Measurements from ENCODE around the gene EXOC3L1. TPM values are rescaled to one million over a fixed set of nuclear protein-coding genes. Genes with fewer than 3 reads are reported as not detected.

The EXOC3L1 gene
- polyA plus RNA-seq, 4 donors, result 1.6 to 7.9 (median 6.0) TPM

DNA sequence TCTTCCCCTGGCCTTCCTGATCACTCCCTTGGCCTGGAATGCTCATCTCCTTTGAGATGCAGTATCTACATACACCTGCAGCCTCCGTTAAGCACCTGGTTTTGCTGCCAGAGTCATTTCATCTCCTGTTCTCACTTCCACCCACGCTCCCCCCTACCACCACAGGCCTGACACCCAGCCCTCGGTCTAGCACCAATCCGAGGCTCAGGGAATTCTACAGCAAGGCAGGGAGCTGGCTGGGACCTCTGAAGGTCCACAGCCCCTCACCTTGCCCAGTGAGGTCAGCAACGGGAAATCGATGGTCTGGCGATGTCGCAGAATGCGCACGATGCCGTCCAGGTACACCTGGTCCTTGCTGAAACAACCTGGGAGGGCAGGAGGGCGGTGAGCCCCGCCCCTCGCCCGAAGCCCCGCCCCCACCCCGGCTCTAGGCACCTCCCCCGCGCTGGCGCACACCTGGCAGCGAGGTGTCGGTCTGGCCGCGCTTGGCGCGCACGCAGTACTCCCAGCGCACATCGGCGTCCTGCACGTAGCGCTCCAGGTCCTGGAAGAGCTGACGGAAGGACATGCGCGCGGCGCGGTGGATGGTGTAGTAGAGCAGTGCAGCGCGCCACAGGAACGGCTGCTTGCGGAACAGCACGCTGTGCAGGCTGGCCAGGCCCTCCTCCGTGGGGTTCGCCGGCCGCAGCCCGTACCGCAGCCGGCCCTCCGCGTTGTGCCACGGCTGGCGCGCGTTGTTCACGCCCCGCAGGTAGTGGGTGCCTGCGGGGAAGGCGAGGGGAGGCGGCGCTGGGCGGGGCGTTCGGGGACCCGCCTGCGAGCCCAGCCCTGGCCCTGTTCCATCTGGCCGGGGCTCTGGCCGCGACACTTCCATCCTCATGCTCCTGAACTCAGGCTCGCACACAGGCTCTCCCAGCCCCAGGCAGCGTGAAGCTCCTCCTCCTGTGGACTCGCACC, 11.9 kb downstream of the EXOC3L1 start:
- Histone ChIP-seq H3K27me3 (ENCODE audit: control insufficient read depth in 3 of 3, insufficient read depth in 3 of 3, low read length in 3 of 3) (peaks cover 0 to 42% (median 0%) of the 10 kb centered on the region in 3 donors), H3K4me1 (ENCODE audit: control insufficient read depth in 3 of 3, insufficient read depth in 2 of 3, low read depth in 1 of 3, low read length in 2 of 3) (peaks cover 3 to 30% (median 4%) of the 10 kb centered on the region in 3 donors), H3K4me3 (ENCODE audit: low read depth in 1 of 3, low read length in 3 of 3) (peak overlapping the region in 2 of 3 donors; percentile 25 to 48), H3K36me3 (ENCODE audit: control insufficient read depth in 3 of 3, insufficient read depth in 2 of 3, low read depth in 1 of 3, low read length in 3 of 3) (peaks cover 0 to 8% (median 0%) of the 10 kb centered on the region in 3 donors), H3K27ac (ENCODE audit: low read depth in 1 of 3, low read length in 2 of 3) (peak overlapping the region in 2 of 3 donors; percentile 30 to 66), H3K9me3 (ENCODE audit: control insufficient read depth in 2 of 2, insufficient read depth in 1 of 2, low read depth in 1 of 2, low read length in 1 of 2) (no peaks in the 10 kb centered on the region)
- FAIRE-seq (no peak), DNase-seq (peak; percentile 90 to 92)
- WGBS, 3 donors, result 2 to 5% (median 4%) methylated on average over 49 to 73 of the region's 73 CpGs

DNA sequence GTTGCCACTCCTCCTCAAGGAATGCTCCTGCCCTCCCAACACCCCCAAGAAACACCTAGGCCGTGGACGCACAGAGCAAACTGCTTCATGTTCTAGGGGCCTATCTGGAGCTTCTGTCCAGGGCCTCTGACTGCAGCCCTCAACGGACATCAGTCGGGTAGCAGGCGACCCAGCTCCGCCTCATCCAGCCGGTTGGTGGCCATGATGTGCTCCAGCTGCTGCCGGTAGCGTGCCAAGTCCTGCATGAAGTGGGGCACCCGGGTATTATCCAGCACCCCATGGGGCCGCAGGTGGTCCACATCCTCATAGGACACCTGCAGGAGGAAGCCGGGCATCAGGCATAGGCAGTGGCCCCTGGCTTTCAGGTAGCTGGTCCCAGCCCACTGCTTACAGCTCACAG, 13.3 kb downstream of the EXOC3L1 start:
- no peak overlapping the region for H3K27ac ChIP-seq (ENCODE audit: low read depth in 1 of 3, low read length in 2 of 3)
- 90 to 93% (median 90%) methylated on average over 12 of the region's 12 CpGs for WGBS, 3 donors
- H3K27me3 ChIP-seq (ENCODE audit: control insufficient read depth in 3 of 3, insufficient read depth in 3 of 3, low read length in 3 of 3), result peaks cover 0 to 56% (median 0%) of the 10 kb centered on the region in 3 donors
- no peaks in the 10 kb centered on the region for H3K9me3 ChIP-seq (ENCODE audit: control insufficient read depth in 2 of 2, insufficient read depth in 1 of 2, low read depth in 1 of 2, low read length in 1 of 2)
- no peak overlapping the region for H3K4me3 ChIP-seq (ENCODE audit: low read depth in 1 of 3, low read length in 3 of 3)
- no peak for FAIRE-seq
- peaks cover 0 to 8% (median 0%) of the 10 kb centered on the region in 3 donors for H3K36me3 ChIP-seq (ENCODE audit: control insufficient read depth in 3 of 3, insufficient read depth in 2 of 3, low read depth in 1 of 3, low read length in 3 of 3)
- H3K4me1 ChIP-seq (ENCODE audit: control insufficient read depth in 3 of 3, insufficient read depth in 2 of 3, low read depth in 1 of 3, low read length in 2 of 3), result peaks cover 3 to 27% (median 4%) of the 10 kb centered on the region in 3 donors
- no peak for DNase-seq

DNA sequence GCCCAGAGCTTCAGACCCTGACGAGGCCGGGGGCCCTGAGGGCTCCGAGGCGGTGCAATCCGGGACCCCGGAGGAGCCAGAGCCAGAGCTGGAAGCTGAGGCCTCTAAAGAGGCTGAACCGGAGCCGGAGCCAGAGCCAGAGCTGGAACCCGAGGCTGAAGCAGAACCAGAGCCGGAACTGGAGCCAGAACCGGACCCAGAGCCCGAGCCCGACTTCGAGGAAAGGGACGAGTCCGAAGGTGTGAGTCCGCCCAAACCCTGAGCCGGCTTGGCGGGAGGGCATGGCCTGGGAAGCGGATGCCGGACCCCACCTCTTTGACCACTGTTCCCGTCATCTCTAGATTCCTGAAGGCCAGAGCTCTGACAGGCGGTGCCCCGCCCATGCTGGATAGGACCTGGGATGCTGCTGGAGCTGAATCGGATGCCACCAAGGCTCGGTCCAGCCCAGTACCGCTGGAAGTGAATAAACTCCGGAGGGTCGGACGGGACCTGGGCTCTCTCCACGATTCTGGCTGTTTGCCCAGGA, 15.2 kb downstream of the EXOC3L1 start:
- H3K9me3 ChIP-seq (ENCODE audit: control insufficient read depth in 2 of 2, insufficient read depth in 1 of 2, low read depth in 1 of 2, low read length in 1 of 2), result no peaks in the 10 kb centered on the region
- H3K4me1 ChIP-seq (ENCODE audit: control insufficient read depth in 3 of 3, insufficient read depth in 2 of 3, low read depth in 1 of 3, low read length in 2 of 3), result peaks cover 4 to 41% (median 6%) of the 10 kb centered on the region in 3 donors
- H3K27me3 ChIP-seq (ENCODE audit: control insufficient read depth in 3 of 3, insufficient read depth in 3 of 3, low read length in 3 of 3), result peaks cover 0 to 74% (median 0%) of the 10 kb centered on the region in 3 donors
- FAIRE-seq (no peak), DNase-seq (no peak)
- peaks cover 0 to 4% (median 0%) of the 10 kb centered on the region in 3 donors for H3K36me3 ChIP-seq (ENCODE audit: control insufficient read depth in 3 of 3, insufficient read depth in 2 of 3, low read depth in 1 of 3, low read length in 3 of 3)
- peak overlapping the region in 2 of 3 donors; percentile 11 to 30 for H3K4me3 ChIP-seq (ENCODE audit: low read depth in 1 of 3, low read length in 3 of 3)
- peak overlapping the region in 2 of 3 donors; percentile 57 to 93 for H3K27ac ChIP-seq (ENCODE audit: low read depth in 1 of 3, low read length in 2 of 3)
- WGBS, 3 donors, result 40 to 59% (median 52%) methylated on average over 31 of the region's 31 CpGs

DNA sequence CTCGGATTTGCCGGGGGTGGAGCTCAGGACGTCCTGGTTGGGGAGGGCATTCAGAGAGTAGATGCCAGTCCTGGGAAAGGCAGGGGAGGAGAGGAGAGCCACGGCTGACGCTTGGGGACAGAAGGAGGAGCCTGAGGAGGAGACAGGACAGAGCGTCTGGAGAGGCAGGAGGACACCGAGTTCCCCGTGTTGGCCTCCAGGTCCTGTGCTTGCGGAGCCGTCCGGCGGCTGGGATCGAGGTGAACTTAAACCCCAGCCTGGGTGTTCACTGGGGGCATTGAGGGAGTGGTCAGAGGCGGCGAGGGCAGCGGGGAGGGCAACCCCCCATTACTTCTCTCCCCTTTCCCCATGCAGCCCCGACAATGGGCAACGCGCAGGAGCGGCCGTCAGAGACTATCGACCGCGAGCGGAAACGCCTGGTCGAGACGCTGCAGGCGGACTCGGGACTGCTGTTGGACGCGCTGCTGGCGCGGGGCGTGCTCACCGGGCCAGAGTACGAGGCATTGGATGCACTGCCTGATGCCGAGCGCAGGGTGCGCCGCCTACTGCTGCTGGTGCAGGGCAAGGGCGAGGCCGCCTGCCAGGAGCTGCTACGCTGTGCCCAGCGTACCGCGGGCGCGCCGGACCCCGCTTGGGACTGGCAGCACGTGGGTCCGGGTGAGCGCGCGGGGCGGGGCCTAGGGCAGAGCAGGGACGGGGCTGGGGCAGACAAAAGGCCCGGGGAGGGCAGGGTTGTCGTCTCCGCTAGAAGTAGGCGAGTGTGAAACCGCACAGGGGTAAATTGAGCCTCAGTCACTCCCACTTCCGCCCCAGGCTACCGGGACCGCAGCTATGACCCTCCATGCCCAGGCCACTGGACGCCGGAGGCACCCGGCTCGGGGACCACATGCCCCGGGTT, 15.9 kb downstream of the EXOC3L1 start:
- no peaks in the 10 kb centered on the region for H3K9me3 ChIP-seq (ENCODE audit: control insufficient read depth in 2 of 2, insufficient read depth in 1 of 2, low read depth in 1 of 2, low read length in 1 of 2)
- DNase-seq, result peak; percentile 93 to 95
- H3K4me1 ChIP-seq (ENCODE audit: control insufficient read depth in 3 of 3, insufficient read depth in 2 of 3, low read depth in 1 of 3, low read length in 2 of 3), result peaks cover 4 to 48% (median 9%) of the 10 kb centered on the region in 3 donors
- FAIRE-seq, result no peak
- H3K27me3 ChIP-seq (ENCODE audit: control insufficient read depth in 3 of 3, insufficient read depth in 3 of 3, low read length in 3 of 3), result peaks cover 0 to 81% (median 0%) of the 10 kb centered on the region in 3 donors
- H3K4me3 ChIP-seq (ENCODE audit: low read depth in 1 of 3, low read length in 3 of 3), result peak overlapping the region in 2 of 3 donors; percentile 30 to 32
- H3K36me3 ChIP-seq (ENCODE audit: control insufficient read depth in 3 of 3, insufficient read depth in 2 of 3, low read depth in 1 of 3, low read length in 3 of 3), result peaks cover 0 to 4% (median 0%) of the 10 kb centered on the region in 3 donors
- peak overlapping the region in 2 of 3 donors; percentile 83 to 93 for H3K27ac ChIP-seq (ENCODE audit: low read depth in 1 of 3, low read length in 2 of 3)
- 1 to 2% (median 1%) methylated on average over 62 to 71 of the region's 71 CpGs for whole genome bisulfite sequencing, 3 donors

DNA sequence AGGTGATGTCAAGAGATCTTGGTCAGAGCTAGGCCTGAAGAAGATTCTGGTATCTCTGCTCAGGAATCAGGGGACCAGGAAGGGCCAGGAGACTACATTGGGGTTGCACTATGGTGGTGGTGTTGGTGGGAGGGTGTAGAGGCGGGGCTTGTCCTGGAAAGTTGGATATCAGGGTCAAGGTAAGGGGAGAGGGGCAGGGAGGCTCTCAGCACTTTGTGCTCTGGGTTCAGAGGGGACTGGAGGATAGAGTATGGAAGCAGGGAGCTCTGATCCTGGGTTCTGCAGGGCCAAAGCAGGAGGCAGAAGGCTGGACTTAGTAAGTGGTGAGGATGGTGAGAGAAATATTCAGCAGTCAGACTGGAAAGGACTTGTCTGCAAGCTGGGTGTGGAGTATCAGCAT, 16.6 kb downstream of the EXOC3L1 start:
- peaks cover 0 to 4% (median 0%) of the 10 kb centered on the region in 3 donors for H3K36me3 ChIP-seq (ENCODE audit: control insufficient read depth in 3 of 3, insufficient read depth in 2 of 3, low read depth in 1 of 3, low read length in 3 of 3)
- WGBS, 3 donors, result 71 to 93% (median 89%) methylated on average over 1 of the region's 1 CpG
- peaks cover 0 to 42% (median 9%) of the 10 kb centered on the region in 3 donors for H3K4me1 ChIP-seq (ENCODE audit: control insufficient read depth in 3 of 3, insufficient read depth in 2 of 3, low read depth in 1 of 3, low read length in 2 of 3)
- DNase-seq (no peak), FAIRE-seq (no peak)
- H3K27ac ChIP-seq (ENCODE audit: low read depth in 1 of 3, low read length in 2 of 3), result peak overlapping the region in 2 of 3 donors; percentile 83 to 93
- peaks cover 0 to 89% (median 0%) of the 10 kb centered on the region in 3 donors for H3K27me3 ChIP-seq (ENCODE audit: control insufficient read depth in 3 of 3, insufficient read depth in 3 of 3, low read length in 3 of 3)
- H3K9me3 ChIP-seq (ENCODE audit: control insufficient read depth in 2 of 2, insufficient read depth in 1 of 2, low read depth in 1 of 2, low read length in 1 of 2), result no peaks in the 10 kb centered on the region
- H3K4me3 ChIP-seq (ENCODE audit: low read depth in 1 of 3, low read length in 3 of 3), result no peak overlapping the region

DNA sequence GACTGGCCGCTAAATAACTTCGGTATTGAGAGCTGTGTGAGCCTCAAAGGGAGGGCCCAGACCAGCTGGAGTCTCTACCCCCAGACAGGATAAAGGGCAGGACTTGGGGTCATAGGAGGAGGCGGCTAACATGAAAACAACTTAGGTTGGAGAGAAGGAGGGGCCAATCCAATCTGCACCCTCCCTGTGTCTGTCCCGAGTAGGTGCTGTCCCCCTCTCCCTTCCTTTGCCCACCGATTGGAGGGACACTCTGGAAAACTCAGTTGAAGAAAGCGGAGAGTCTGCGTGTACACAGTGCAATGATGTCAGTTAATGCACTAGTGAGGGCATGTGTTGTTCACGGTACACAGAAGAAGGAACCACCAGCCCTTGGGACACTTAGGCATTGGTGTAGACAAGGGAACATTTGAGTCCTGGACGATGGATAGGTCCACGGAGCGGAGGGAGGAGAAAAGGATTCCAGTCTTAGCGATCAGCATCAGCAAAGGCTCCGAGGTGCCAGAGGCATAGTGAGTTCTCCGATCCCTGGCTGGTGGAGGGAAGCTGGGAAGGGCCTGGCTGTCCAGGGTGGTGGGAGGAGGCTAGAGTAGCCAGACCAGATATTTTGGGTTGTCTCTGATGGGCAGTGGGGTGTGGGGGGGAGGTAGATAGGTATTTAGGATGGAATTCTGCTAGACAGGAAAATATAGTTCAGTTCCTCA, 18.8 kb downstream of the EXOC3L1 start:
- H3K27ac ChIP-seq (ENCODE audit: low read depth in 1 of 3, low read length in 2 of 3), result peak overlapping the region in 1 of 3 donors; percentile 80
- no peaks in the 10 kb centered on the region for H3K9me3 ChIP-seq (ENCODE audit: control insufficient read depth in 2 of 2, insufficient read depth in 1 of 2, low read depth in 1 of 2, low read length in 1 of 2)
- H3K27me3 ChIP-seq (ENCODE audit: control insufficient read depth in 3 of 3, insufficient read depth in 3 of 3, low read length in 3 of 3), result peaks cover 0 to 98% (median 2%) of the 10 kb centered on the region in 3 donors
- no peaks in the 10 kb centered on the region for H3K36me3 ChIP-seq (ENCODE audit: control insufficient read depth in 3 of 3, insufficient read depth in 2 of 3, low read depth in 1 of 3, low read length in 3 of 3)
- peak overlapping the region in 2 of 3 donors; percentile 20 to 31 for H3K4me3 ChIP-seq (ENCODE audit: low read depth in 1 of 3, low read length in 3 of 3)
- no peak for FAIRE-seq
- H3K4me1 ChIP-seq (ENCODE audit: control insufficient read depth in 3 of 3, insufficient read depth in 2 of 3, low read depth in 1 of 3, low read length in 2 of 3), result peaks cover 0 to 44% (median 9%) of the 10 kb centered on the region in 3 donors
- 40 to 54% (median 43%) methylated on average over 14 of the region's 14 CpGs for whole genome bisulfite sequencing, 3 donors
- DNase-seq, result no peak

DNA sequence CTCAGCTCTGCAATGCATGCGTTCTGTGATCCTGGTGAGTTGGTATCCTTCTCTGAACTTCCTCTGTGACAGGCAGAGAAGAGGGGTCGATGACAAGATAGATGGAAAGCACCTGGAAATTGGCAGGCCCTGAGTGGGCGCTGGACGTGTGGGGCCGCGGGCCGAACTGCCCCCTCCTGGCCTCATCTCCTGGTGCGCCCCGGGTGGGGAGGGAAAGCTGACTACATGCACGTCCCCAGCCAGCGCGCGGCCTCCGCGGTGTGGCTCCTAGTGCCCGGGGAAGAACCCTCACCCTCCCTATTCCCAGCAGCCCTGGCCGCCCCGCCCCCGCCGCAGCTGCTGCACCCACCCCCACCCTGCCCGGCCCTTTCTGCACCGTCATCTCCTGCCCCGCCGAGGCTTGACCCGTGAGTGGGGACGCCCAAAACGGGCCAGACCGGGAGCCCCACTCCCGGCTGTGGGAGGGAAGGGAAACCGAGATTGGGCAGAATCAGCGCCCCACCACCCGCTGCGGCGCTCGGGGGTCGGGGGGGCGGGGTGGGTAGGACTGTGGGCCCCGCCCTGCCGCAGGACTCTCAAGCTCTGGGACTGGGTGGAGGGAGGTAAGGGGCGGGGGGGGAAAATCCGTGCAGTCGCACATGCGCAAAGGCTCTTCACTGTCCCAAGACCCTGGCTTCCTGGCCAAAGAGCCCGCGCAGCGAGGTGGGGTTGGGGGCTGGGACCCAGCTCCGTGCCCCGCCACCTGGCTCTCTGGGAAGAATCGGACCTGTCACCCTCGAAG, 19.6 kb downstream of the EXOC3L1 start, which contains the start of gene NOL3:
Gene NOL3, plus strand, starts transcription at position 371 of the 781 bp plus-strand sequence.
- DNase-seq (peak; percentile 45 to 62), FAIRE-seq (no peak)
- Histone ChIP-seq H3K36me3 (ENCODE audit: control insufficient read depth in 3 of 3, insufficient read depth in 2 of 3, low read depth in 1 of 3, low read length in 3 of 3) (no peaks in the 10 kb centered on the region), H3K9me3 (ENCODE audit: control insufficient read depth in 2 of 2, insufficient read depth in 1 of 2, low read depth in 1 of 2, low read length in 1 of 2) (no peaks in the 10 kb centered on the region), H3K27me3 (ENCODE audit: control insufficient read depth in 3 of 3, insufficient read depth in 3 of 3, low read length in 3 of 3) (peaks cover under 1 to 98% (median 4%) of the 10 kb centered on the region in 3 donors), H3K4me3 (ENCODE audit: low read depth in 1 of 3, low read length in 3 of 3) (peak within 1 kb of the TSS; percentile 4 to 31 (median 20)), H3K27ac (ENCODE audit: low read depth in 1 of 3, low read length in 2 of 3) (peak within 1 kb of the TSS in 2 of 3 donors; percentile 32 to 80), H3K4me1 (ENCODE audit: control insufficient read depth in 3 of 3, insufficient read depth in 2 of 3, low read depth in 1 of 3, low read length in 2 of 3) (peaks cover 0 to 48% (median 13%) of the 10 kb centered on the region in 3 donors)
- WGBS, 3 donors, result 1 to 2% (median 2%) methylated on average over 38 to 50 of the region's 50 CpGs
